HG03039 (cell line): ENCODE measurements around the gene PFDN4.

Source experiments
- ATAC-seq: cut with Tn5 transposase; IDR thresholded peaks from one replicate; pipeline ENCODE4 v1.9.1; 2021; ENCODE audit warnings: mild to moderate bottlenecking, moderate library complexity; ENCODE audit not compliant: unreplicated experiment

Gene PFDN4

GRCh38 chr20:54173653-54174456 lies 34.0 kb upstream of the PFDN4 start, which contains the start of gene CYP24A1:
TSS of gene CYP24A1 (minus strand) at chr20:54173986. CDS start at chr20:54173579, 407 bp downstream.
- ATAC-seq: no peak

DNA sequence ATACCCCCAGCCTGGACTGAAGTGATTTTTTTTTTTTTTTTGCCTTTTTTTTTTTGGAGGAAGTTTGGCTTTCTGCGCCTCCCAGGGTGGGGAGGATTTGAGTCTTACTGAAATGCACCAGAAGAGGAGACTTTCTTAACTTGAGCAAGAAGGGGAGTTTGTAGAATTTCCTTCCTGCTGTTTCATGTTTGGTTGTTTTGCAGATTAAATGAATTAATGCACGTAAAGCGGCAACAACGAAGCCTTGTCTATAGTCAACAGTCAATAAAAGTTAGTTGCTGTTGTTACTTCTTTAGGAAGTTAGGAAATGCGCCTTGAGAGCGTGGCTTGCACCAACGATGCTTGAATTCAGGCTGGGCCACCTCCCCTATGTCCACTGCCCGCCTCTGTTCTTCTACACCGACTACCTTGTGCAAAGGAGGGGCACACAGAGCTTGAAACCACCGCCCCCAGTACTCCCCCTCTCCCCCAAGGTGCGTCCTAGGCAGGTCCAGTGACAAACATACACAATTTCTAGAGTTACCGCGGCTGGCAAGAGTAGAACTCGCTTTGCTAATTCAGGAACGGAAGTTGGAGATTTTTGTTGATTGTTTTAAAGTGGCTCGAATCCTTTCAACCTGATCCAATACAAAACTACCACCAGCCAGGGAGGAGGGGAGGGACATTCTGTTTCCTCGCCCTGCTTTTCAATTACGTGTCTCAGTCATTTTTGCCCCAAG lies 33.3 kb upstream of the PFDN4 start:
- no peak for ATAC-seq

DNA sequence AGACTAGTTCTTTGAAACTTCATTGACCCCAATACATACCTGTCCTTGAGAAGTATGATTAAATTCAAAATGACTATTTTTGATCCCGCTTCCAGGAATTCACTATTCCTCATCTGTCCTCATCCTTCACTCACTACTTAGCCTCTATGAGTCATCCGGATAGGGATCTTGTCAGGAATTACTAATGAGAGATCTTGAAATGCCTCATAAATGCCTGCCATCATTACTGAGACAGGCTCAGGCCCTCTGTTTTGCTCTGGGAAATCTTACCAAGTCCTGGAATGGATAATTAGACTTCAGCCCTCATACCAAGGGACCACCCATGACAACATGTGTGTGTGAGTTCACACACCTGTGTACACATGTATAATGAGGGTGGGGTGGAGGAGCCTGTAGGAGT lies 31.3 kb upstream of the PFDN4 start:
- ATAC-seq: no peak

DNA sequence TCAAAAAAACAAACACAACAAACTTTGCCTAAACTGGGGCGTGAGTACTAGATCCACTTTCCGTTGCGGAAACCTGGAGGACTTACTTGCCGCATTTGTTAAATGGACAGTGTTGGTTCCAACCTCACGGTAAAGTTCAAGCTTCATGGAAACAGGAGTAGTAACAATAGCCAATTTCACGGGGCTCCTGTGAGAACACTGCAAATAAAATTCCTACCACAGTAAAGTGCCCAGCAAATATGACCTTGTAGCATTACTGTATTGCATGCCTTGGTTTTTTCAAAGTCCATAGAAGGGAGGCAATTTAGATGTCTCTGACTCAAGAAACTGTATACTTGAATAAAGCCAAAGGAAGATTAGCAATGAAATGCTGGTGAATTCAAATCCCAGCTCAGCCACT lies 30.5 kb upstream of the PFDN4 start:
- no peak for ATAC-seq

DNA sequence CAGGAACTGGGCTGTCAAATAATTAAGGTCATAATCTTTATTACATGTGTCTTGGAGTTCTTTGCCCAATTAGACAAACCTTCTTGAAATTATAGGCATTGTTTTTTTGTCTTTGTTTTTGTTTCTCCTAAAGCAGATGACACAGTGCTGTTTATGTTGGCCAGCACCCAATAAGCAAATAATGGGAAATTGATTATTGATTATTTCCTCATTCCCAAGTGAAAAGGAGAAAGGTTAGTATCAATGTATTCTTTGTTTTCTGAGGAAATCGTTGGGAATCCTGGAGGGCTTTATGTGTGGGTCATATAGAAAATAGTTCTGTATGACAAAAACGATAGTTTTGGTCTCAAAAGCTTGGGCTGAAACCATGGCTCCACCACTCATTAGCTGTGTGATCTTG lies 29.6 kb upstream of the PFDN4 start:
- ATAC-seq: no peak

- ATAC-seq: no peak
Observed at GRCh38 chr20:54179946-54180345, 27.9 kb upstream of the PFDN4 start.

DNA sequence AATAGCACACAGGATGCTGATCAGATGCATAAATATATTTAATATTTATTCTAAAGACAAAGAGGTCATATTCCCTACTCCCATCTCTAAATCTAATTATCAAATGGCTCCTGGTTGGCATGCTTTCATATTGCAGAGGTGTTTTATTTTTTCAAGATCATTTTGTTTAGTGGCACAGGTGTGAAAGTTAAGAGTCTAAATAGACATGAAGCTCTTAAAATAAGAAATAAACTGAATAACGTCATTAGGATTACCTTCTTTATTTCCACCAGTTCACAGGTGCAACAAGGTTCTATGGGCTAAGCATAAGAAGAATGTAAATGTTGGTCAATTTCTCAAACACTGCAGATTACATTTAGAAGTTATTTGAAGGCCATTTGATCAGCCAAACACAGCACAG lies 27.0 kb upstream of the PFDN4 start:
- ATAC-seq: no peak

- ATAC-seq: no peak
Observed at GRCh38 chr20:54184071-54184470, 23.8 kb upstream of the PFDN4 start.

DNA sequence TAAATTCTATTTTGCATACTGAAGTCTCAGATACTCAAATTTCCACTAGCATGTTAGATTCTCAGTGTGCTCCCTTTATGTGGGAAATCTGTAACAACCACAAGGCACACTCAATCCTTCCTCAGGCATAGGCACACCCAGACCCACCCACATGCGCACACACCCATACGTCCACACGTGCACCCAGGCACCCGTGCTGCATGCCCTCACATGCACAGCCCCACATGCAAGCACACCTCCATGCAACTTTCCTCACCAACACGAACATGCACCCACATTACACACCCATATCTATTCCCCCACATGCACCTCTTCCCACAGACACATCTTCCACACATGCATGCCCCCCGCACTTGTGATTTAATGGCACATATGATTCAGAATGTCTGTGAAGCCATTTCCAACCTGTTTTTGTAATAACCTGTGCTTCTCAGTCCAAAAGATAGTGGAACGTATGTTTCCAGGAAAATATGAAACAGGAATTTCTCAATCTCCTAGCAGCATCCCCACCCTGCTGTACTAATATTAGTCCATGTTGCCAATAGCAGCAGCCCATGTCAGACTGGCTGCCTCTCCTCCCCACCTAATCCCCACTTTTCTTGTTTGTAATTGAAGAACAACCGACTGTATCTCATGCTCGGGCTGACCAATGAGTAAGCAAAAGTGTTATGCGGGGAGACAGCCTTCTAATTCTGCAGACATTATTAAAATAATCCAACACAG lies 22.8 kb upstream of the PFDN4 start:
- no peak for ATAC-seq

GRCh38 chr20:54188132-54188849 lies 19.6 kb upstream of the PFDN4 start:
- no peak for ATAC-seq

DNA sequence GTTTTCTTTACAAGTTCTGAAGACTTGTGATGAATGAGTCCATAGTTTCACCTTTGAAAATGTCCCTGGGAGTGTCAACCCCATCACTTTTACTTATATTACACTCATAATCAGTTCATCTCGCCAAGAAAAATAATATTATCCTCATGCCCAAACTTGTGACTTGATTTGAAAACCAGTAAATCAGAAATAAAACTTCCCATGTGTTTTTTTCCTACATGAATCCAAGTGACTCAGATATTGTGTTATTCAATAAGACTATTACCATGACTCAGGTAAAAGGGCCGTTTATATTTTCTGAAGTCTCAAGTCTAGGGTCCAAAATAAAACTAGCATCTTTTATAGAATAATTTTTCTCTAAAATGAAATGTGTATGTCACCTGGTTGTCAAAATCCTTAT lies 18.3 kb upstream of the PFDN4 start:
- ATAC-seq: no peak

- no peak for ATAC-seq
Observed at GRCh38 chr20:54190217-54190616, 17.7 kb upstream of the PFDN4 start.

DNA sequence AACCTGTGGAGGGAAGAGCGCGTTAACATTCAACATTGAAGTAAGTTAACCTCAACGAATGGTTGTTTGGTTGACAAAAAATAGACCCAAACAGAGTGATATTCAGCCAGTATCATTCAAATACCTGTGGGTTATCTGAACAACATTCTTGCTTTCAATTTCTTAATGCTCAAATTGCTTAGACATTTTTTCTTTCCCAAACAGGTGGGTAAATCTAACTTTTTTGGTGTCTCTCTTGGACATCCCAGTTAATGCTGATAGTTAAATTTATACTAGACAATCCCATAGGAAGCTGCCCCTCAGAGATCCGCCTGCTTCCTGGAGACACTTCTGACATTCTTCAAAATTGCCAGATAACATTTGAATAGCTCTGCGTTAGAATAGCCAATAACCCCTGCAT lies 14.1 kb upstream of the PFDN4 start:
- no peak for ATAC-seq

- ATAC-seq: no peak
Observed at GRCh38 chr20:54194724-54195438, 13.0 kb upstream of the PFDN4 start.

- ATAC-seq: peak; percentile 49
Observed at GRCh38 chr20:54195483-54196472, 12.1 kb upstream of the PFDN4 start.

DNA sequence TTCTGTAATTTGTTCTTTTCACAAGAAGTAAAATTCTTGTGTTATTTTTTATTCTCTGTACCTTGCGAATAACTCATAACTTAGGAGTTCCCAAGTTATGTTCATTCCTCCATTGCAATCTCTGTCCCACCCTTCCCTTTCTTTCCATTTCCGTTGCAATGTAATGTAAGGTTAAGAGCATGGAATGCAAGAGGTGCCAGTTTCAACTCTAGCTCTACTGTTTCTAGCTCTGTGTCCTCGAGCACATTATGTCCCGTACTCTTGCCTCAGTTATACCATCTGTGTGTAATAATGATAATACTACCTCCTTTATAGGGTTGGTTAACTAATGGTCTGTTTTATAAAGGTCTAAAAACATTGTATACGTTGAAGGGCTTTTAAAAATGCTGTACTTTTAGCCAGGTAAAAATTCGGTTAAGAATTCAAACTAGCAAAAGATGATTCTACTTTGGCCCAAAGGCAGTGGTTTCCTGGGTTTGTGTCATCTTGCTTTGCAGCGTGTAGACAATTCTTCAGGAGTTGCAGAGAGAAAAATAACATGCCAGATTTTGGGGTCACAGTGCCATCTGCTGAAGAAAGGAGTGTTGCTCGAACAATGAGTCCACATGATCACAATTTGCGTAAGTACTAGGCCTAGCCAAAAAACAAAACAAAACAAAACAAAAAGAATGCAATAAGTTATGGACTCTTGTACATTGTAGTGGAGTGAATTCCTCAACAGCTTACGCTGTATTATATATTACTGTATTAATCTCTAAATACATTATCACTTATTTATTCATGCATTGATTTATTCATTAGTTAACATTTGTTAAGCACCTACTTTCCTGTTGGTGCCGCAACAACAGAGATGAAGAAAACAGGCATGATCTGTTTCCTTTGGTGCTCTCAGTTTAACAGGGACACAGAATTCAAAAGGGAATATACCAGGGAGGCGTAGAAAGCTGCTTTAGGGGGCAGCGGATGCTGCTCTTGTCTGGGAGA lies 10.0 kb upstream of the PFDN4 start:
- ATAC-seq: no peak

DNA sequence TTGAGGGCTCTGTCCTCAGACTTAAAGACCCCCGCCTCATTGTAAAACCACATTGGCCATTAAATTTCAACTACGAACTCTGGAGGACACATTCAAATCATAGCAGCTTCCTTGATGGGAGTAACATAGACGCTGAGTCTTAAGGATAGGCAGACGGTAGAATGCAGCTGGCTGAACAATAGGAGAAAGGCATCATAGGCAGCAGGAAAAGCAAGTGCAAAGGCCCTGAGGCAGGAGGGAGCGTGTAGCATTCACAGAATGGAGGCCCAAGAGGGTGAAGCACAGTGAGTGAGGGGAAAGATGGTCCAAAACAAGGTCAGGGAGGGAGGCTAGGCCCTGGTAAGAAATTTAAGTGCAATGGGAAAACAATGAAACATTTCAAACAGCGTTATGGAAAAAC lies 8.6 kb upstream of the PFDN4 start:
- no peak for ATAC-seq

DNA sequence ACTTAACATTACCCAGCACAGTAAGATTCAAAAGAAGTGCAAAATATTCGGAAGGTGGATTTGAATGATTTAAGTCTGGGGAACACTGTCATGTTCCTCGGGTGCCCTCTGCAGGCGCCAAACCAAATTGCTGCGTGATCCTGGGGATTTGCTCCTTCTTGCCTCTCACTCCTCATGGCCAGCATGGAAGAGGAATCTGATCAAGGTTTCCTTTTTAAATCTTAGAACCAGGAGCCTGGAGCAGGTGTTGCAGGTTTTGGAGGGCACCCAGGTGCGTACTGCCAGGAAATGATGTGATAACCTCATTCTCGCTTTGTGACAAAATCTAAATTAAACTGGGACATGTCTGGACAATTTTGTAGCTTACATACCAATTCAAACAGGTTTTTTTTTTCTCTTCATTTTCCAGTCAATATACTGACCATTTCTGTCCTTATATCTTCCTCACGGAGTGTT lies 8.1 kb upstream of the PFDN4 start:
- ATAC-seq: no peak
